Nephron (organoid): ENCODE results near the gene CTBS.

ENCODE experiments used
- H3K27ac Mint-ChIP-seq, 3 experiments: 2 replicates each; pipeline ENCODE4 v1.8.0; 2020; ENCODE audit warnings: mixed read lengths in 3 of 3, mild to moderate bottlenecking in 2 of 3, moderate library complexity in 1 of 3
- H3K27me3 Mint-ChIP-seq: 2 replicates; pipeline ENCODE4 v1.8.0; 2021; ENCODE audit warnings: low read depth, mild to moderate bottlenecking, moderate library complexity, mixed read lengths
- H3K36me3 Mint-ChIP-seq: 2 replicates; pipeline ENCODE4 v1.8.0; 2020; ENCODE audit warnings: low read depth, mixed read lengths
- H3K4me1 Mint-ChIP-seq: 2 replicates; pipeline ENCODE4 v1.8.0; 2020; ENCODE audit warnings: mixed read lengths
- H3K4me3 Mint-ChIP-seq, 3 experiments: 2 replicates each; pipeline ENCODE4 v1.8.0; 2020; ENCODE audit warnings: mild to moderate bottlenecking in 3 of 3, mixed read lengths in 3 of 3, moderate library complexity in 2 of 3
- H3K9me3 Mint-ChIP-seq: 2 replicates; pipeline ENCODE4 v1.8.0; 2020; ENCODE audit warnings: mixed read lengths
- TF ChIP-seq, protein P1 (sequence below), 3 experiments: fragments of 200-600 bp; sonication (generic); IDR thresholded peaks; one replicate each; pipeline ENCODE4 v1.5.0; 2021; ENCODE audit warnings: antibody characterized with exemption in 3 of 3; ENCODE audit not compliant: unreplicated experiment in 3 of 3

The CTBS gene

DNA sequence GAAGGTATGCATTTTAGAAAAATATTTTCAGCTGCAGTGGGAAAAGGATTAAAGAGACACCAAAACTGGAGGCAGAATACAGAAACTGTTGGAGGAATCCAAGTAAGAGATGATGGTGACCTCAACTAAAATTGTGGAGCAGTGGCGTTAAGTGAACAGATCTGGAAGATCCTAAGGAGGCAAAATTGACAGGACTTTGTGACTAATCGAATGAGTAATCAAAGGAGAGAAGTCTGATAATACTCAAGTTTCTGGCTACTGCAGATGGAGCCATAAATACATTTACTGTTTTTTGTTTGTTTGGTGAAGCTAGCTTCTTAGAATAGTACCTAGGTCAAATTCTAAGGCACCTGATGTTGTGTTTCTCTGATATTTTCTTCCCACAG, 3.1 kb downstream of the CTBS start:
- H3K27ac Mint-ChIP-seq = no peak overlapping the region
- H3K27me3 Mint-ChIP-seq = peaks cover 3% of the 10 kb centered on the region
- TF ChIP-seq, protein P1, sequence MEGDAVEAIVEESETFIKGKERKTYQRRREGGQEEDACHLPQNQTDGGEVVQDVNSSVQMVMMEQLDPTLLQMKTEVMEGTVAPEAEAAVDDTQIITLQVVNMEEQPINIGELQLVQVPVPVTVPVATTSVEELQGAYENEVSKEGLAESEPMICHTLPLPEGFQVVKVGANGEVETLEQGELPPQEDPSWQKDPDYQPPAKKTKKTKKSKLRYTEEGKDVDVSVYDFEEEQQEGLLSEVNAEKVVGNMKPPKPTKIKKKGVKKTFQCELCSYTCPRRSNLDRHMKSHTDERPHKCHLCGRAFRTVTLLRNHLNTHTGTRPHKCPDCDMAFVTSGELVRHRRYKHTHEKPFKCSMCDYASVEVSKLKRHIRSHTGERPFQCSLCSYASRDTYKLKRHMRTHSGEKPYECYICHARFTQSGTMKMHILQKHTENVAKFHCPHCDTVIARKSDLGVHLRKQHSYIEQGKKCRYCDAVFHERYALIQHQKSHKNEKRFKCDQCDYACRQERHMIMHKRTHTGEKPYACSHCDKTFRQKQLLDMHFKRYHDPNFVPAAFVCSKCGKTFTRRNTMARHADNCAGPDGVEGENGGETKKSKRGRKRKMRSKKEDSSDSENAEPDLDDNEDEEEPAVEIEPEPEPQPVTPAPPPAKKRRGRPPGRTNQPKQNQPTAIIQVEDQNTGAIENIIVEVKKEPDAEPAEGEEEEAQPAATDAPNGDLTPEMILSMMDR (IDR thresholded peaks at IDR 0.05; ENCODE audit: unreplicated experiment in 3 of 3) = no peak
- H3K36me3 Mint-ChIP-seq = peaks cover 30% of the 10 kb centered on the region
- peaks cover 28% of the 10 kb centered on the region for H3K4me1 Mint-ChIP-seq
- H3K4me3 Mint-ChIP-seq = peak overlapping the region in 2 of 3 experiments; percentile 1 to 42
- no peaks in the 10 kb centered on the region for H3K9me3 Mint-ChIP-seq

DNA sequence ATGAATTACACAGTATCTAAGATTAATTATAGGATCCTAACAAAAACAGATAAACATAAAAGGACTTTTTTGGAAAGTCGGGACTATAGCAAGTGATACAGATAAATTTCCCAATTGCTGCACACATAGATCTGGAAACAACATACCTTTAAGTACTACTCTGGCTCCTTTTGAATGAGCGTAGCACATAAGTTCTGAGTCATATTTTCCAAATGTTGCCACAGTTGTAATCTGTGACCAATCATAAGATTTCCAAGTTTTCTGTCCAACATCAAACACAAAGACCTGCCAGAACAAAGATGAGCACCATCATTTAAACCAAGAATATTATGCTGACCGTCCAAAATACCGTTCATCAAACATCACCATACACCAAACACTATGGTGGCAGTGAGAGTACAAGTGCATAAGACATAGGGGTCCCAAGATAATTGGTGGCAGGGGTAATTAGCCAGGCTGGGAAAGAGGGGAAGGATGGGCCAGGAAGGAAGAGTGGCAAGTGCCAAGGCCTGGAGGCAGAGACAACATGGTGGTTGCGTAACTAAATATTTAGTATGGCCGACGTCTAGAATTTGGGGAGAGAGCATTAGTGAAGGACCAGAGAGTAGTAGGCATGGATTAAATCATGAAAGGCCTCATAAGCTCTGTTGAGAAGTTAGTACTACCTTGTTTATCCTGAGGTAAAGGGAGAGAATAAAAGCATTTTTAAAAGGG, 3.6 kb downstream of the CTBS start:
- peaks cover 30% of the 10 kb centered on the region for H3K36me3 Mint-ChIP-seq
- peaks cover 28% of the 10 kb centered on the region for H3K4me1 Mint-ChIP-seq
- TF ChIP-seq, protein P1 (IDR thresholded peaks at IDR 0.05; ENCODE audit: unreplicated experiment in 3 of 3) = no peak
- H3K9me3 Mint-ChIP-seq = no peaks in the 10 kb centered on the region
- H3K27ac Mint-ChIP-seq = peak overlapping the region in 1 of 3 experiments; percentile 19
- peak overlapping the region in 2 of 3 experiments; percentile 1 to 3 for H3K4me3 Mint-ChIP-seq
- H3K27me3 Mint-ChIP-seq = peaks cover 3% of the 10 kb centered on the region

GRCh38 chr1:84569216-84569615, 5.0 kb downstream of the CTBS start:
- Mint-ChIP-seq H3K4me1 (peaks cover 28% of the 10 kb centered on the region), H3K36me3 (peaks cover 30% of the 10 kb centered on the region), H3K27ac (no peak overlapping the region), H3K27me3 (no peaks in the 10 kb centered on the region), H3K4me3 (no peak overlapping the region), H3K9me3 (no peaks in the 10 kb centered on the region)
- TF ChIP-seq, protein P1 (IDR thresholded peaks at IDR 0.05; ENCODE audit: unreplicated experiment in 3 of 3) = no peak

GRCh38 chr1:84550826-84551225, 23.4 kb downstream of the CTBS start:
- no peak overlapping the region for H3K27ac Mint-ChIP-seq
- H3K27me3 Mint-ChIP-seq = no peaks in the 10 kb centered on the region
- TF ChIP-seq, protein P1 (IDR thresholded peaks at IDR 0.05; ENCODE audit: unreplicated experiment in 3 of 3) = no peak
- H3K4me3 Mint-ChIP-seq = no peak overlapping the region
- no peaks in the 10 kb centered on the region for H3K9me3 Mint-ChIP-seq
- peaks cover 10% of the 10 kb centered on the region for H3K36me3 Mint-ChIP-seq
- no peaks in the 10 kb centered on the region for H3K4me1 Mint-ChIP-seq

GRCh38 chr1:84541679-84542078, 32.6 kb downstream of the CTBS start:
- Mint-ChIP-seq H3K27ac (no peak overlapping the region), H3K36me3 (peaks cover 42% of the 10 kb centered on the region), H3K4me3 (no peak overlapping the region), H3K27me3 (no peaks in the 10 kb centered on the region), H3K9me3 (peaks cover 5% of the 10 kb centered on the region), H3K4me1 (no peaks in the 10 kb centered on the region)
- TF ChIP-seq, protein P1 (IDR thresholded peaks at IDR 0.05; ENCODE audit: unreplicated experiment in 3 of 3) = no peak

GRCh38 chr1:84540759-84541158, 33.5 kb downstream of the CTBS start:
- Mint-ChIP-seq H3K36me3 (peaks cover 42% of the 10 kb centered on the region), H3K4me3 (no peak overlapping the region), H3K4me1 (no peaks in the 10 kb centered on the region), H3K27me3 (no peaks in the 10 kb centered on the region), H3K9me3 (peaks cover 5% of the 10 kb centered on the region), H3K27ac (peak overlapping the region in 2 of 3 experiments; percentile 56 to 67)
- TF ChIP-seq, protein P1 (IDR thresholded peaks at IDR 0.05; ENCODE audit: unreplicated experiment in 3 of 3) = no peak
